CD14-positive monocyte (primary cell): ENCODE measurements around the gene SGK1. TPM values are rescaled to one million over a fixed set of nuclear protein-coding genes. Genes with fewer than 3 reads are reported as not detected.

Experiments
- DNase-seq, 3 donors: peaks; one replicate each; pipeline ENCODE4 v3.0.0-alpha.2; 2011 to 2022
- H2AFZ ChIP-seq: 2 replicates; pipeline ENCODE4 v1.6.0; 2012; ENCODE audit warnings: mild to moderate bottlenecking, low read depth, low read length, inconsistent platforms; ENCODE audit not compliant: insufficient read depth, poor library complexity, severe bottlenecking
- H3K27ac ChIP-seq, 2 donors: 1 replicate in 1 of 2; 2 replicates in 1 of 2; pipeline ENCODE4 v1.5.1; 2012 to 2013; ENCODE audit warnings: low read length in 2 of 2, control low read depth in 1 of 2, inconsistent platforms in 1 of 2, low read depth in 1 of 2, mild to moderate bottlenecking in 1 of 2
- H3K27me3 ChIP-seq, 2 donors: one replicate each; pipeline versions ENCODE4 v1.6.0 to v1.6.1; 2011 to 2013; ENCODE audit warnings: low read length in 2 of 2; ENCODE audit not compliant: control insufficient read depth in 2 of 2, insufficient read depth in 2 of 2
- H3K36me3 ChIP-seq, 2 donors: replicated peaks in 1 of 2; 1 replicate in 1 of 2; 2 replicates in 1 of 2; pipeline versions ENCODE4 v1.5.1 to v1.6.1; 2012 to 2013; ENCODE audit warnings: low read length in 2 of 2, control low read depth in 1 of 2, inconsistent platforms in 1 of 2, mild to moderate bottlenecking in 1 of 2; ENCODE audit not compliant: insufficient read depth in 2 of 2, control insufficient read depth in 1 of 2
- H3K4me1 ChIP-seq, 2 donors: 1 replicate in 1 of 2; 2 replicates in 1 of 2; pipeline versions ENCODE4 v1.5.1 to v1.6.1; 2012 to 2013; ENCODE audit warnings: low read length in 2 of 2, control low read depth in 1 of 2, inconsistent platforms in 1 of 2, mild to moderate bottlenecking in 1 of 2, moderate library complexity in 1 of 2; ENCODE audit not compliant: insufficient read depth in 2 of 2, control insufficient read depth in 1 of 2
- H3K4me2 ChIP-seq: replicated peaks from 2 replicates; pipeline ENCODE3; 2012; ENCODE audit warnings: low read length, moderate library complexity, mild to moderate bottlenecking; ENCODE audit not compliant: poor library complexity, severe bottlenecking; ENCODE audit errors: extremely low read depth
- H3K4me3 ChIP-seq, 3 experiments: fragments of 200-600 bp in 1 of 3; sonication (generic) in 1 of 3; replicated peaks in 1 of 3; 1 replicate in 2 of 3; 2 replicates in 1 of 3; pipeline ENCODE4 v1.5.1; 2011 to 2013; ENCODE audit warnings: low read length in 3 of 3, mild to moderate bottlenecking in 3 of 3, control low read depth in 2 of 3, low read depth in 2 of 3, inconsistent platforms in 1 of 3, moderate library complexity in 1 of 3
- H3K79me2 ChIP-seq: 2 replicates; pipeline ENCODE4 v1.6.0; 2012; ENCODE audit warnings: mild to moderate bottlenecking, control low read depth, inconsistent platforms, low read length, moderate library complexity; ENCODE audit not compliant: insufficient read depth
- H3K9ac ChIP-seq: 2 replicates; pipeline ENCODE4 v1.6.0; 2017; ENCODE audit warnings: low read length, mild to moderate bottlenecking; ENCODE audit not compliant: insufficient read depth, poor library complexity, severe bottlenecking
- H3K9me3 ChIP-seq, 2 donors: replicated peaks in 1 of 2; 1 replicate in 1 of 2; 2 replicates in 1 of 2; pipeline versions ENCODE4 v1.5.1 to v1.6.1; 2012 to 2013; ENCODE audit warnings: low read length in 2 of 2, control low read depth in 1 of 2; ENCODE audit not compliant: control insufficient read depth in 1 of 2, insufficient read depth in 1 of 2
- H4K20me1 ChIP-seq: 2 replicates; pipeline ENCODE4 v1.6.0; 2012; ENCODE audit warnings: mild to moderate bottlenecking, low read length, control low read depth, moderate library complexity; ENCODE audit not compliant: insufficient read depth
- H3K27ac Mint-ChIP-seq, 7 donors: one replicate each; pipeline ENCODE4 v1.8.0; 2020; ENCODE audit warnings: mild to moderate bottlenecking in 7 of 7, mixed read lengths in 7 of 7, moderate library complexity in 6 of 7, inconsistent platforms in 2 of 7
- H3K27me3 Mint-ChIP-seq, 3 donors: one replicate each; pipeline ENCODE4 v1.8.0; 2021 to 2022; ENCODE audit warnings: low read depth in 3 of 3, mild to moderate bottlenecking in 3 of 3, mixed read lengths in 3 of 3, moderate library complexity in 3 of 3, inconsistent platforms in 1 of 3
- H3K36me3 Mint-ChIP-seq, 2 donors: one replicate each; pipeline ENCODE4 v1.8.0; 2020; ENCODE audit warnings: mixed read lengths in 2 of 2, inconsistent platforms in 1 of 2, mild to moderate bottlenecking in 1 of 2
- H3K4me1 Mint-ChIP-seq: one replicate; pipeline ENCODE4 v1.8.0; 2020; ENCODE audit warnings: mild to moderate bottlenecking, mixed read lengths
- H3K4me3 Mint-ChIP-seq, 2 donors: one replicate each; pipeline ENCODE4 v1.8.0; 2020; ENCODE audit warnings: mild to moderate bottlenecking in 2 of 2, mixed read lengths in 2 of 2, moderate library complexity in 1 of 2
- H3K9me3 Mint-ChIP-seq, 7 donors: one replicate each; pipeline ENCODE4 v1.8.0; 2020 to 2022; ENCODE audit warnings: mixed read lengths in 7 of 7, mild to moderate bottlenecking in 6 of 7, moderate library complexity in 6 of 7, inconsistent platforms in 2 of 7
- WGBS: methylation state at CpG from one replicate; pipeline ENCODE4 v1.1.5; 2013; ENCODE audit warnings: missing lambda C conversion rate; ENCODE audit not compliant: insufficient coverage; 5-methylcytosine and 5-hydroxymethylcytosine counted together
- intact Hi-C, 2 donors: fragments of 100-400 bp; cut with micrococcal nuclease; formaldehyde crosslinking; loops; one replicate each; pipeline versions ENCODE4 v1.15.0 to v1.15.1; 2023
- polyA plus RNA-seq, 3 donors: library from polyadenylated mRNA; depleted of rRNA in 1 of 3; unstranded in 2 of 3; stranded (reverse) in 1 of 3; fragments of 300-500 nt in 2 of 3; fragments of >200 nt in 1 of 3; fragmentation: Illumina TruSeq in 2 of 3; gene quantifications; 1 replicate in 2 of 3; 2 replicates in 1 of 3; pipeline ENCODE4 v1.2.3, GENCODE V29; 2012 to 2021
- TF ChIP-seq, protein P1 (sequence below): fragments of 200-600 bp; IDR thresholded peaks from one replicate; pipeline ENCODE4 v1.8.0; 2022; ENCODE audit warnings: antibody characterized with exemption, mild to moderate bottlenecking

The SGK1 gene
- polyA plus RNA-seq, 3 donors = 373 to 419 (median 407) TPM

DNA sequence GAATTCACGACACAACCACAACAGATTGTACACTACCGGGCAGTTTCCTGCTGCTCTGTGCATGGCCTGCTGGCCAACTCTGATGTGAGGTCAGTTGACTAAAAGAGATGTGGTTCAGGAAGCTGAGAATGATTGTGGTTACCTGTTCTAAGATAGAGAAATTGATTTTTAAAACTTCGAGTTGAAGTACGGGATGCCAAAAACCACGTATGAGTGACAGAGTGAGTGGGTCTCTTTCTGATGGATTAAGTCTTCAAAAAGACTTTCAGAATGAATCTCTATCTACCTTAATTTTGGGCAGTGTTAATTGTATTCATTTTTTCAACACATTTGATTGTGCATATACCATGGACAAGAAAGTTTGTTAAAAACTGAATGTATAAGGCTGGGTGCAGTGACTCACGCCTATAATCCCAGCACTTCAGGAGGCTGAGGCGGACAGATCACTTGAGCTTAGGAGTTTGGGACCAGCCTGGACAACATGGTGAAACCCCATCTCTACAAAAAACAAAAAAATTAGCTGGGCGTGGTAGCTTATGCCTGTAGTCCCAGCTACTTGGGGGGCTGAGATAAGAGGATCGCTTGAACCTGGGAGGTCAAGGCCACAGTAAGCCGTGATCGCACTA, 121.2 kb downstream of the SGK1 start:
- H3K36me3 ChIP-seq = no peaks in the 10 kb centered on the region
- WGBS = 44% methylated on average over 3 of the region's 11 CpGs
- no peaks in the 10 kb centered on the region for H4K20me1 ChIP-seq
- Mint-ChIP-seq H3K27ac (no peak overlapping the region), H3K36me3 (peaks cover 0 to 3% of the 10 kb centered on the region in 2 donors), H3K4me1 (peaks cover 13% of the 10 kb centered on the region), H3K27me3 (no peaks in the 10 kb centered on the region), H3K9me3 (peaks cover 0 to 3% (median 0%) of the 10 kb centered on the region in 7 donors), H3K4me3 (no peak overlapping the region)
- intact Hi-C loops = no loop called here
- H3K4me3 ChIP-seq = no peak overlapping the region
- TF ChIP-seq, protein P1, sequence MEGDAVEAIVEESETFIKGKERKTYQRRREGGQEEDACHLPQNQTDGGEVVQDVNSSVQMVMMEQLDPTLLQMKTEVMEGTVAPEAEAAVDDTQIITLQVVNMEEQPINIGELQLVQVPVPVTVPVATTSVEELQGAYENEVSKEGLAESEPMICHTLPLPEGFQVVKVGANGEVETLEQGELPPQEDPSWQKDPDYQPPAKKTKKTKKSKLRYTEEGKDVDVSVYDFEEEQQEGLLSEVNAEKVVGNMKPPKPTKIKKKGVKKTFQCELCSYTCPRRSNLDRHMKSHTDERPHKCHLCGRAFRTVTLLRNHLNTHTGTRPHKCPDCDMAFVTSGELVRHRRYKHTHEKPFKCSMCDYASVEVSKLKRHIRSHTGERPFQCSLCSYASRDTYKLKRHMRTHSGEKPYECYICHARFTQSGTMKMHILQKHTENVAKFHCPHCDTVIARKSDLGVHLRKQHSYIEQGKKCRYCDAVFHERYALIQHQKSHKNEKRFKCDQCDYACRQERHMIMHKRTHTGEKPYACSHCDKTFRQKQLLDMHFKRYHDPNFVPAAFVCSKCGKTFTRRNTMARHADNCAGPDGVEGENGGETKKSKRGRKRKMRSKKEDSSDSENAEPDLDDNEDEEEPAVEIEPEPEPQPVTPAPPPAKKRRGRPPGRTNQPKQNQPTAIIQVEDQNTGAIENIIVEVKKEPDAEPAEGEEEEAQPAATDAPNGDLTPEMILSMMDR = no peak
- no peak overlapping the region for H3K4me2 ChIP-seq
- no peak overlapping the region for H2AFZ ChIP-seq
- no peak overlapping the region for H3K27ac ChIP-seq
- no peak for DNase-seq
- H3K27me3 ChIP-seq = no peaks in the 10 kb centered on the region
- no peaks in the 10 kb centered on the region for H3K9me3 ChIP-seq
- no peaks in the 10 kb centered on the region for H3K79me2 ChIP-seq
- no peak overlapping the region for H3K9ac ChIP-seq
- peaks cover 4% of the 10 kb centered on the region in 2 donors for H3K4me1 ChIP-seq

GRCh38 chr6:134195985-134196384, 121.9 kb downstream of the SGK1 start:
- Histone ChIP-seq H3K36me3 (no peaks in the 10 kb centered on the region), H3K27me3 (no peaks in the 10 kb centered on the region), H4K20me1 (no peaks in the 10 kb centered on the region), H3K79me2 (no peaks in the 10 kb centered on the region), H3K4me1 (no peaks in the 10 kb centered on the region), H3K4me2 (no peak overlapping the region), H3K9me3 (no peaks in the 10 kb centered on the region), H2AFZ (no peak overlapping the region), H3K4me3 (no peak overlapping the region), H3K9ac (no peak overlapping the region), H3K27ac (no peak overlapping the region)
- TF ChIP-seq, protein P1 = no peak
- Mint-ChIP-seq H3K4me1 (peaks cover 11% of the 10 kb centered on the region), H3K36me3 (peaks cover 0 to 3% of the 10 kb centered on the region in 2 donors), H3K27ac (no peak overlapping the region), H3K4me3 (no peak overlapping the region), H3K9me3 (peaks cover 0 to 3% (median 0%) of the 10 kb centered on the region in 7 donors), H3K27me3 (no peaks in the 10 kb centered on the region)
- intact Hi-C loops = no loop called here
- DNase-seq = no peak
- no CpG with 5 or more reads among the region's 3 CpGs for WGBS
